GM12878 (cell line): ENCODE data around the gene AP3M1. TPM values are rescaled to one million over a fixed set of nuclear protein-coding genes. Genes with fewer than 3 reads are reported as not detected.
A peak's percentile ranks its signal among the peaks of the same experiment; 100 is the strongest.

Source experiments
- EED ChIP-seq: sonication (generic); IDR thresholded peaks from 2 replicates; pipeline ENCODE4 v1.6.1; 2016; ENCODE audit warnings: antibody characterized with exemption, low read depth
- ETV6 ChIP-seq, 2 experiments: fragments of 450-650 bp in 1 of 2; IDR thresholded peaks in 1 of 2; conservative IDR thresholded peaks in 1 of 2; 2 replicates each; pipeline ENCODE4 v1.6.1; 2014; ENCODE audit warnings: antibody characterized with exemption in 1 of 2, borderline replicate concordance in 1 of 2, low read depth in 1 of 2, mild to moderate bottlenecking in 1 of 2, moderate library complexity in 1 of 2
- EZH2 ChIP-seq: IDR thresholded peaks from 2 replicates; pipeline ENCODE4 v1.6.1; 2012; ENCODE audit warnings: low read depth, mild to moderate bottlenecking, control low read depth, inconsistent platforms, low read length, borderline replicate concordance; ENCODE audit not compliant: control insufficient read depth
- HDAC6 ChIP-seq: fragments of 200-600 bp; sonication (generic); IDR thresholded peaks from one replicate; pipeline ENCODE4 v1.8.0; 2017; ENCODE audit warnings: antibody characterized with exemption; ENCODE audit not compliant: unreplicated experiment
- IKZF2 ChIP-seq, 2 experiments: fragments of 450-650 bp; IDR thresholded peaks; 2 replicates each; pipeline ENCODE4 v1.6.1; 2017; ENCODE audit warnings: mild to moderate bottlenecking in 2 of 2, moderate library complexity in 2 of 2
- NFYB ChIP-seq: IDR thresholded peaks from 2 replicates; pipeline ENCODE4 v1.6.1; 2011; ENCODE audit warnings: low read depth, mild to moderate bottlenecking, low read length, improper control_type of control experiment, moderate library complexity; ENCODE audit not compliant: insufficient read depth
- NR2C2 ChIP-seq: IDR thresholded peaks from 2 replicates; pipeline ENCODE4 v1.6.1; 2011; ENCODE audit warnings: borderline replicate concordance, low read depth; ENCODE audit not compliant: control insufficient read depth, insufficient read length
- RB1 ChIP-seq: fragments of 450-650 bp; formaldehyde crosslinking; IDR thresholded peaks from 2 replicates; pipeline ENCODE4 v1.6.1; 2017; ENCODE audit warnings: mild to moderate bottlenecking, borderline replicate concordance
- RBBP5 ChIP-seq: fragments of 200-600 bp; sonication (generic); conservative IDR thresholded peaks from 2 replicates; pipeline ENCODE4 v1.6.1; 2016
- RUNX3 ChIP-seq: IDR thresholded peaks from 2 replicates; pipeline ENCODE4 v1.6.1; 2012; ENCODE audit warnings: low read length, inconsistent platforms
- SMARCA5 ChIP-seq: fragments of 450-650 bp; IDR thresholded peaks from 2 replicates; pipeline ENCODE4 v1.6.1; 2017; ENCODE audit warnings: mild to moderate bottlenecking
- SREBF1 ChIP-seq: IDR thresholded peaks from 2 replicates; pipeline ENCODE4 v1.6.1; 2012; ENCODE audit warnings: mild to moderate bottlenecking, low read length
- polyA plus RNA-seq, 11 experiments: library from polyadenylated mRNA; depleted of rRNA in 4 of 11; unstranded in 6 of 11; stranded (reverse) in 5 of 11; fragments of >200 nt; fragmentation: Nextera tagmentation in 4 of 11; fragmentation: Illumina TruSeq in 1 of 11; extraction: Ambion mirVana in 4 of 11; extraction: Trizol in 1 of 11; gene quantifications; 1 replicate in 1 of 11; 2 replicates in 10 of 11; pipeline versions ENCODE4 v1.2.1 to v1.2.3, GENCODE V29; 2011 to 2016; ENCODE audit warnings: inconsistent platforms in 2 of 11, missing spikeins in 2 of 11, low read depth in 1 of 11
- total RNA-seq, 4 experiments: library from RNA; depleted of rRNA in 3 of 4; stranded (reverse); fragments of >200 nt in 3 of 4; fragmentation: Illumina TruSeq in 1 of 4; extraction: Trizol in 1 of 4; gene quantifications; 2 replicates each; pipeline versions ENCODE4 v1.2.1 to v1.2.3, GENCODE V29; 2013 to 2021
- TF ChIP-seq, protein P1 (sequence below): IDR thresholded peaks from 2 replicates; pipeline ENCODE4 v1.6.1; 2012; ENCODE audit warnings: low read depth, low read length, improper control_type of control experiment
- TF ChIP-seq, protein P2 (sequence below): fragments of 450-650 bp; IDR thresholded peaks from 2 replicates; pipeline ENCODE4 v1.6.1; 2018; ENCODE audit warnings: borderline replicate concordance, mild to moderate bottlenecking; ENCODE audit not compliant: partially characterized antibody
- TF ChIP-seq, protein P3 (sequence below): fragments of 450-650 bp; IDR thresholded peaks from 2 replicates; pipeline ENCODE4 v1.6.1; 2017; ENCODE audit warnings: mild to moderate bottlenecking, low read depth, inconsistent platforms; ENCODE audit not compliant: poor library complexity, severe bottlenecking
- TF ChIP-seq, protein P4 (sequence below): IDR thresholded peaks from 2 replicates; pipeline ENCODE4 v1.6.1; 2012; ENCODE audit warnings: low read length, inconsistent platforms
- TF ChIP-seq, protein P5 (sequence below), 3 experiments: IDR thresholded peaks in 2 of 3; conservative IDR thresholded peaks in 1 of 3; 2 replicates each; pipeline ENCODE4 v1.5.1; 2011; ENCODE audit warnings: low read depth in 3 of 3, low read length in 3 of 3, mild to moderate bottlenecking in 3 of 3, control low read depth in 2 of 3, moderate library complexity in 2 of 3, inconsistent platforms in 1 of 3, mixed read lengths in 1 of 3; ENCODE audit not compliant: control insufficient read depth in 2 of 3, insufficient read depth in 1 of 3; ENCODE audit errors: extremely low read depth in 1 of 3
- TF ChIP-seq, protein P6 (sequence below): IDR thresholded peaks from 2 replicates; pipeline ENCODE4 v1.6.1; 2012; ENCODE audit warnings: low read depth, low read length, improper control_type of control experiment

The AP3M1 gene
- total and polyA plus RNA-seq, 10 of the 15 experiments (the other 5 are each of a cell fraction or from before 2014, with no cell fraction given), result 22.1 to 83.4 (median 47.7) TPM

DNA sequence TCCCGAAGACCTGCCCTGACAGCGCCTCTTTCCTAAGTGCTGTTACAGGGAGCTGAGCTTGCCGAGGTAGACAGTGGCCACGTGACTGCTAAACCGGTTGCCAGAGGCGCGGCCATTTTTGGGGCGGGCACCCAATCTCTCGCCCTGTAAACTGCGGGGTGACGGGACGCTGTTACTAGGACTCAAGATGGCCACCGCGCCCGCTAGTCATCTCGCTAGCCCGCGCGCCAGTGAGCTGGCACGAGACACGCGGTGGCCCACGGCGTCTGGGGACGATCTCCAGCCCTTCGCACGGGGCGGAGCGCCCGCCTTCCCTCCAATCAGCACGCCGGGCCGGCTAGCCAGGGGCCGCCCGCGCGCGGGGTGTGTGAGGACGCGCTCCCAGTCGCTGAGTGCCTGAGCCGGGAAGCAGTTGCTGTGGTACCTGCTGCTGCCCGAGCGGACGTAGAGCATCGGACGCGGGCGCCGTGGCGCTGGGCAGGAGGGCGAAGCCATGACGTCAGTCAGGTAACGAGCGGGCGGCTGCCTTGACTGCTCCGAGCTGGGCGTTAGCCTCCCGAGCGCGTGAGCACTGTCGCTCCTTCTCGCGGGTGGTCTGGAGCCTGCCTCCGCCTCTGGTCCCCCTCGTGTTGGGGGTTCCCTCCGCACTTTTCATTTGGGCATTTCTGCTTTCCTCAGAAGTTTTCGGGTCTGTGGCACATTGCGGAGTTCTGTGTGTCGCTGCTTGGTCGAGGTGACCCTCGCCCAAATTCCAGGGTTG is 25.9 kb upstream of the AP3M1 start (continued):
- no peak for TF ChIP-seq ETV6 (conservative IDR thresholded peaks at IDR 0.05 in 1 of 2, IDR thresholded peaks at IDR 0.05 in 1 of 2; ENCODE audit: borderline replicate concordance in 1 of 2, low read depth in 1 of 2)
- TF ChIP-seq, protein P1, sequence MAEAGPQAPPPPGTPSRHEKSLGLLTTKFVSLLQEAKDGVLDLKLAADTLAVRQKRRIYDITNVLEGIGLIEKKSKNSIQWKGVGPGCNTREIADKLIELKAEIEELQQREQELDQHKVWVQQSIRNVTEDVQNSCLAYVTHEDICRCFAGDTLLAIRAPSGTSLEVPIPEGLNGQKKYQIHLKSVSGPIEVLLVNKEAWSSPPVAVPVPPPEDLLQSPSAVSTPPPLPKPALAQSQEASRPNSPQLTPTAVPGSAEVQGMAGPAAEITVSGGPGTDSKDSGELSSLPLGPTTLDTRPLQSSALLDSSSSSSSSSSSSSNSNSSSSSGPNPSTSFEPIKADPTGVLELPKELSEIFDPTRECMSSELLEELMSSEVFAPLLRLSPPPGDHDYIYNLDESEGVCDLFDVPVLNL, result no peak; the same call in 1 of the 2 replicates
- peak; percentile 18 for TF ChIP-seq HDAC6
- TF ChIP-seq, protein P2, sequence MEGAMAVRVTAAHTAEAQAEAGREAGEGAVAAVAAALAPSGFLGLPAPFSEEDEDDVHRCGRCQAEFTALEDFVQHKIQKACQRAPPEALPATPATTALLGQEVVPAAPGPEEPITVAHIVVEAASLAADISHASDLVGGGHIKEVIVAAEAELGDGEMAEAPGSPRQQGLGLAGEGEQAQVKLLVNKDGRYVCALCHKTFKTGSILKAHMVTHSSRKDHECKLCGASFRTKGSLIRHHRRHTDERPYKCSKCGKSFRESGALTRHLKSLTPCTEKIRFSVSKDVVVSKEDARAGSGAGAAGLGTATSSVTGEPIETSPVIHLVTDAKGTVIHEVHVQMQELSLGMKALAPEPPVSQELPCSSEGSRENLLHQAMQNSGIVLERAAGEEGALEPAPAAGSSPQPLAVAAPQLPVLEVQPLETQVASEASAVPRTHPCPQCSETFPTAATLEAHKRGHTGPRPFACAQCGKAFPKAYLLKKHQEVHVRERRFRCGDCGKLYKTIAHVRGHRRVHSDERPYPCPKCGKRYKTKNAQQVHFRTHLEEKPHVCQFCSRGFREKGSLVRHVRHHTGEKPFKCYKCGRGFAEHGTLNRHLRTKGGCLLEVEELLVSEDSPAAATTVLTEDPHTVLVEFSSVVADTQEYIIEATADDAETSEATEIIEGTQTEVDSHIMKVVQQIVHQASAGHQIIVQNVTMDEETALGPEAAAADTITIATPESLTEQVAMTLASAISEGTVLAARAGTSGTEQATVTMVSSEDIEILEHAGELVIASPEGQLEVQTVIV, result no peak
- TF ChIP-seq EED, result no peak; the same call in 1 of the 2 replicates
- TF ChIP-seq RUNX3, result peak; percentile 55
- TF ChIP-seq RBBP5, result no peak
- no peak for TF ChIP-seq SREBF1
- TF ChIP-seq, protein P3, sequence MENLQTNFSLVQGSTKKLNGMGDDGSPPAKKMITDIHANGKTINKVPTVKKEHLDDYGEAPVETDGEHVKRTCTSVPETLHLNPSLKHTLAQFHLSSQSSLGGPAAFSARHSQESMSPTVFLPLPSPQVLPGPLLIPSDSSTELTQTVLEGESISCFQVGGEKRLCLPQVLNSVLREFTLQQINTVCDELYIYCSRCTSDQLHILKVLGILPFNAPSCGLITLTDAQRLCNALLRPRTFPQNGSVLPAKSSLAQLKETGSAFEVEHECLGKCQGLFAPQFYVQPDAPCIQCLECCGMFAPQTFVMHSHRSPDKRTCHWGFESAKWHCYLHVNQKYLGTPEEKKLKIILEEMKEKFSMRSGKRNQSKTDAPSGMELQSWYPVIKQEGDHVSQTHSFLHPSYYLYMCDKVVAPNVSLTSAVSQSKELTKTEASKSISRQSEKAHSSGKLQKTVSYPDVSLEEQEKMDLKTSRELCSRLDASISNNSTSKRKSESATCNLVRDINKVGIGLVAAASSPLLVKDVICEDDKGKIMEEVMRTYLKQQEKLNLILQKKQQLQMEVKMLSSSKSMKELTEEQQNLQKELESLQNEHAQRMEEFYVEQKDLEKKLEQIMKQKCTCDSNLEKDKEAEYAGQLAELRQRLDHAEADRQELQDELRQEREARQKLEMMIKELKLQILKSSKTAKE, result no peak
- TF ChIP-seq EZH2, result no peak
- TF ChIP-seq, protein P4, sequence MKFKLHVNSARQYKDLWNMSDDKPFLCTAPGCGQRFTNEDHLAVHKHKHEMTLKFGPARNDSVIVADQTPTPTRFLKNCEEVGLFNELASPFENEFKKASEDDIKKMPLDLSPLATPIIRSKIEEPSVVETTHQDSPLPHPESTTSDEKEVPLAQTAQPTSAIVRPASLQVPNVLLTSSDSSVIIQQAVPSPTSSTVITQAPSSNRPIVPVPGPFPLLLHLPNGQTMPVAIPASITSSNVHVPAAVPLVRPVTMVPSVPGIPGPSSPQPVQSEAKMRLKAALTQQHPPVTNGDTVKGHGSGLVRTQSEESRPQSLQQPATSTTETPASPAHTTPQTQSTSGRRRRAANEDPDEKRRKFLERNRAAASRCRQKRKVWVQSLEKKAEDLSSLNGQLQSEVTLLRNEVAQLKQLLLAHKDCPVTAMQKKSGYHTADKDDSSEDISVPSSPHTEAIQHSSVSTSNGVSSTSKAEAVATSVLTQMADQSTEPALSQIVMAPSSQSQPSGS, result no peak
- TF ChIP-seq NR2C2, result no peak
- 0 out of 2 replicates have a peak, but pooled peaks have one; percentile 9 for TF ChIP-seq SMARCA5
- peak in 1 of 2 experiments; percentile 14; a peak in 1 of 4 replicates for TF ChIP-seq IKZF2 (IDR thresholded peaks at IDR 0.05)
- peak; percentile 81 for TF ChIP-seq NFYB
- peak; percentile 39; the same call in 1 of the 2 replicates for TF ChIP-seq RB1
- TF ChIP-seq, protein P5, sequence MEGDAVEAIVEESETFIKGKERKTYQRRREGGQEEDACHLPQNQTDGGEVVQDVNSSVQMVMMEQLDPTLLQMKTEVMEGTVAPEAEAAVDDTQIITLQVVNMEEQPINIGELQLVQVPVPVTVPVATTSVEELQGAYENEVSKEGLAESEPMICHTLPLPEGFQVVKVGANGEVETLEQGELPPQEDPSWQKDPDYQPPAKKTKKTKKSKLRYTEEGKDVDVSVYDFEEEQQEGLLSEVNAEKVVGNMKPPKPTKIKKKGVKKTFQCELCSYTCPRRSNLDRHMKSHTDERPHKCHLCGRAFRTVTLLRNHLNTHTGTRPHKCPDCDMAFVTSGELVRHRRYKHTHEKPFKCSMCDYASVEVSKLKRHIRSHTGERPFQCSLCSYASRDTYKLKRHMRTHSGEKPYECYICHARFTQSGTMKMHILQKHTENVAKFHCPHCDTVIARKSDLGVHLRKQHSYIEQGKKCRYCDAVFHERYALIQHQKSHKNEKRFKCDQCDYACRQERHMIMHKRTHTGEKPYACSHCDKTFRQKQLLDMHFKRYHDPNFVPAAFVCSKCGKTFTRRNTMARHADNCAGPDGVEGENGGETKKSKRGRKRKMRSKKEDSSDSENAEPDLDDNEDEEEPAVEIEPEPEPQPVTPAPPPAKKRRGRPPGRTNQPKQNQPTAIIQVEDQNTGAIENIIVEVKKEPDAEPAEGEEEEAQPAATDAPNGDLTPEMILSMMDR (IDR thresholded peaks at IDR 0.05 in 2 of 3, conservative IDR thresholded peaks at IDR 0.05 in 1 of 3; ENCODE audit: control insufficient read depth in 2 of 3, extremely low read depth in 1 of 3, insufficient read depth in 1 of 3, low read depth in 3 of 3, low read length in 3 of 3), result no peak
- TF ChIP-seq, protein P6, sequence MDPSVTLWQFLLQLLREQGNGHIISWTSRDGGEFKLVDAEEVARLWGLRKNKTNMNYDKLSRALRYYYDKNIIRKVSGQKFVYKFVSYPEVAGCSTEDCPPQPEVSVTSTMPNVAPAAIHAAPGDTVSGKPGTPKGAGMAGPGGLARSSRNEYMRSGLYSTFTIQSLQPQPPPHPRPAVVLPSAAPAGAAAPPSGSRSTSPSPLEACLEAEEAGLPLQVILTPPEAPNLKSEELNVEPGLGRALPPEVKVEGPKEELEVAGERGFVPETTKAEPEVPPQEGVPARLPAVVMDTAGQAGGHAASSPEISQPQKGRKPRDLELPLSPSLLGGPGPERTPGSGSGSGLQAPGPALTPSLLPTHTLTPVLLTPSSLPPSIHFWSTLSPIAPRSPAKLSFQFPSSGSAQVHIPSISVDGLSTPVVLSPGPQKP, result no peak
